Astrocyte of the spinal cord (primary cell): ENCODE results near the gene C11orf86.

Source experiments
- DNase-seq: peaks from one replicate; pipeline ENCODE4 v3.0.0; 2011; ENCODE audit warnings: low read depth, low spot score
- H3K4me3 ChIP-seq: 2 replicates; pipeline ENCODE4 v1.5.1; 2011; ENCODE audit warnings: low read depth, mild to moderate bottlenecking, low read length, moderate library complexity
- CTCF ChIP-seq: IDR thresholded peaks from 2 replicates; pipeline ENCODE4 v1.5.1; 2012; ENCODE audit warnings: low read depth, mild to moderate bottlenecking, low read length, inconsistent platforms
- in situ Hi-C: cut with HindIII; loops from 2 replicates; pipeline ENCODE4 v1.10.0; 2017; ENCODE audit warnings: low sequenced_read_pairs

The C11orf86 gene

DNA sequence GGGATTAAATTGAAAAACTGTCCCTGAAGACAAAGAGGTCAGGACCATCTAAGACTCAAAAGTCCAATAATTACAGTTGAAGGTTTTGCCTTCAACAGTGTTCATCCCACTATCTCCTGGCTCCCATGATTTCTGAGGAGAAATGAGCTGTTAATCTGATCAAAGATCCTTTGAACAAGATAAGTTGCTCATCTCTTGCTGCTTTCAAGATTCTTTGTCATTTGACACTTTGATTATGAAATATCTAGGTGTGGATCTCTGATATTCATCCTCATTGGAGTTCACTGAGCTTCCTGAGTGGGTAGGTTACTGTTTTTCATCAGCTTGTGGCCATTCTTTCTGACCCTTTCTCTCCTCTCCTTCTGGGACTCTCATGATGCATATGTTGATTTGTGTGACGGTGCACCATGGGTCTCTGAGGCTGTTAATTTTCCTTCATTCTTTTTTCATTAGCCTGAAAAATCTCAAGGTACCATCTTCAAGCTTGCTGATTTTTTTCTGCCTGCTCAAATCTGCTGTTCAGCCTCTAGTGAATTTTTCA lies 37.8 kb upstream of the C11orf86 start:
- TF ChIP-seq CTCF: no peak
- no peak for DNase-seq
- in situ Hi-C loops: no loop called here
- no peak overlapping the region for H3K4me3 ChIP-seq

DNA sequence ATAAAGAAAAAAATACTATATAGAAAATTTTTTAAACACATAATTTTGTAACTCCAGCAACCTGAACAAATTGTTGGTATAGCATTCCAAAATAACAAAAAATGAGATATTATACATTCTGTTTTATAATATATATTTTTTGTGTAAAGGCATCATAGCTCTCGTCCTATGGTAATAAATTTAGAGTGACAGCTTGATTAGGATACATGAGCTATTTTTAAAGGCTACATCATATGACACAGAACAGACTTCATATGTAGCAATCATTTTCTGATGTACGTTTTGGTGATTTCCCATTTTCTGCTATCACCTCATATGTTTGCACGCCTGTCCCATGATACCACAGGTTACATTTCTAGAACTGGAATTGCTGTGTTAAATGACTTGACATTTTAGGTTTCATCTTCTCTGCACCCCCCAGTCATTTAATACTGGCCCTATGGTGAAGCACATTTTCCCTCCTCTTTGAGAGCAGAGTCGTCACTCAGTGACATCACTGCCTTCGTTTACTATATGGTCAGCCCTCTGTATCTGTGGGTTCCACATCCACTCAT lies 36.4 kb upstream of the C11orf86 start:
- no peak overlapping the region for H3K4me3 ChIP-seq
- in situ Hi-C loops: no loop called here
- TF ChIP-seq CTCF: no peak
- DNase-seq: no peak

DNA sequence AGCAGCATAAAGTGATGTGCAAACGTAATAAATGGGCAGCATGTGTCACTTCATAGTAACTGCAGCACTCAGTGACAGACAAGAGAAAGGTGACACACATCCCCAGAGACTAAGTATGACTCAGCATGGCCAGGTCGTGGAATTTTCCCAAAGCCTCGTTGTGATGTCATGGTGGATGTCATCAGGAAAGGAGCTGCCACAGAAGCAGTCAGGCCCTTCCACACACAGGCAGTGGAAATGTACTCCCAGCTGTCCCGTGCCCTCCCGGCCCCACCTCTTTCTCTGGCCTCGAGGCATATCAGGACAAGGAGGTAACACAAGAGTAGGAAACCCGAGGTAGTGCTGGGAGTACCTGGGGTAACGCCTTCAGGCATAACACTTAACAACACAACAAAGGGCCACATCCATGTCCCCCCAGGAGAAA lies 25.0 kb upstream of the C11orf86 start:
- peak; percentile 71 for DNase-seq
- TF ChIP-seq CTCF: no peak
- in situ Hi-C loops: no loop called here
- H3K4me3 ChIP-seq: no peak overlapping the region

DNA sequence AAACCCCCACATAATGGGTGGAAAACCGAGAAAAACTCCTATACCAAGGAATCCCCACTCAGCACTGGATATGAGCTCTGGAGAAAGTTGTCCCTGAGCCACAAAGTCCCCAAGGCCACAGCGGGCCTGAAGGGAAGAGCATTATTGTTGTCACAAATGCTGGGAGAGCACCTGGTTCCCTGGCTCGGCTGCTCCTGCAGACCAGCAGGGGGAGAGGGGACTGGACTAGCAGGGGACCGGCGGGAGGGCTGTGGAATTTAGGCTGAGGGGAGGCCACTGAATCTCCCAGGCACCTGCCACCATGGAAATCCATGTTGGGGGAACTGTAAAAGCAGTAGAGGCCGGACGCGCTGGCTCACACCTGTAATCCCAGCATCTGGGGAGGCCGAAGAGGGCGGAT lies 24.0 kb upstream of the C11orf86 start:
- in situ Hi-C loops: no loop called here

DNA sequence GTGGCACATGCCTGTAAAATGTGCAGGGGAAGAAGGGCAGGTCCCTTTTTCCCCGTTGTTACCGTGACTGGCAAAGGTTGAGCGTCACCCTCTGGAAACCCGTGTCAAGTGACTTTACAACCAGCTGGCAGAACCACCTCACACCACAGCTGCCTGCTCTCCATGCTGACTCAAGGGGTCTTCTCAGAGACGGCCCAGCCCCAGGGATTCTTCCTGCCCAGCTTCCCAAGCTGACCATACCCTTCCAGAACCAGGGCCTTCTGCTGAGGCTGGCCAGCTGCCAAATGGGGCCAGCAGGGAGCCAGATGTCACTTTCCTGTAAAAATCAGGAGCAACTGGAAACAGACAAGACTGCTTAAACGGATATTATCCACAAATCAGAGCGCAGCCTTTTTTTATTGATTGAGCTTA lies 23.2 kb upstream of the C11orf86 start:
- TF ChIP-seq CTCF: no peak
- DNase-seq: peak; percentile 79
- H3K4me3 ChIP-seq: no peak overlapping the region
- in situ Hi-C loops: no loop called here

More for the DNA sequence above, 24.0 kb upstream of the C11orf86 start:
- peak; percentile 5 for TF ChIP-seq CTCF
- DNase-seq: no peak
- no peak overlapping the region for H3K4me3 ChIP-seq

GRCh38 chr11:66953081-66953833 lies 21.8 kb upstream of the C11orf86 start:
- no peak for DNase-seq
- no peak overlapping the region for H3K4me3 ChIP-seq
- TF ChIP-seq CTCF: no peak
- in situ Hi-C loops: no loop called here
